OCI-LY7 (cell line): ENCODE measurements around the gene ZNF532.

Experiments used
- CTCF ChIP-seq: fragments of 200-600 bp; sonication (generic); conservative IDR thresholded peaks from 2 replicates; pipeline ENCODE4 v1.5.1; 2014; ENCODE audit warnings: mild to moderate bottlenecking, antibody characterized with exemption, low read length, moderate library complexity, mixed read lengths
- EZH2phosphoT487 ChIP-seq: fragments of 200-600 bp; sonication (generic); IDR thresholded peaks from 2 replicates; pipeline ENCODE4 v1.6.1; 2018; ENCODE audit warnings: low read depth, borderline replicate concordance, mild to moderate bottlenecking, mixed run types, antibody characterized with exemption, low read length, moderate library complexity, mixed read lengths

GRCh38 chr18:58895385-58895784, 30.7 kb downstream of the ZNF532 start:
- TF ChIP-seq CTCF = no peak
- no peak for TF ChIP-seq EZH2phosphoT487
